Neuronal stem cell (in vitro differentiated cells): ENCODE data around the gene PTPRO.

Experiments
- DNase-seq: peaks from one replicate; pipeline ENCODE4 v3.0.0-alpha.2; 2013; ENCODE audit warnings: low spot score
- H2AFZ ChIP-seq: one replicate; pipeline ENCODE4 v1.6.1; 2013; ENCODE audit warnings: mild to moderate bottlenecking, low read length, inconsistent platforms
- H2AK5ac ChIP-seq: 2 replicates; pipeline ENCODE4 v1.6.1; 2013; ENCODE audit warnings: low read depth, mild to moderate bottlenecking, inconsistent platforms, low read length, moderate library complexity, mixed read lengths
- H2BK120ac ChIP-seq: 2 replicates; pipeline ENCODE4 v1.6.1; 2013; ENCODE audit warnings: low read depth, mild to moderate bottlenecking, inconsistent platforms, low read length, moderate library complexity, mixed read lengths
- H2BK12ac ChIP-seq: one replicate; pipeline ENCODE4 v1.6.1; 2013; ENCODE audit warnings: low read length, inconsistent platforms
- H2BK15ac ChIP-seq: 2 replicates; pipeline ENCODE4 v1.6.1; 2013; ENCODE audit warnings: mild to moderate bottlenecking, low read length, inconsistent platforms, mixed read lengths
- H2BK5ac ChIP-seq: one replicate; pipeline ENCODE4 v1.6.1; 2013; ENCODE audit warnings: inconsistent platforms, mild to moderate bottlenecking, low read length, moderate library complexity
- H3K14ac ChIP-seq: one replicate; pipeline ENCODE4 v1.6.1; 2013; ENCODE audit warnings: low read length, inconsistent platforms
- H3K18ac ChIP-seq: 2 replicates; pipeline ENCODE4 v1.6.1; 2013; ENCODE audit warnings: low read length, inconsistent platforms
- H3K23ac ChIP-seq: 2 replicates; pipeline ENCODE4 v1.6.1; 2013; ENCODE audit warnings: low read depth, mild to moderate bottlenecking, mixed read lengths, low read length, inconsistent platforms; ENCODE audit not compliant: poor library complexity
- H3K27ac ChIP-seq: replicated peaks from 3 replicates; pipeline ENCODE4 v1.5.1; 2013; ENCODE audit warnings: low read length, inconsistent platforms
- H3K27me3 ChIP-seq, 3 experiments: 2 replicates each; pipeline ENCODE4 v1.6.1; 2013; ENCODE audit warnings: low read length in 3 of 3, mild to moderate bottlenecking in 2 of 3, inconsistent platforms in 1 of 3, low read depth in 1 of 3, mixed read lengths in 1 of 3, moderate library complexity in 1 of 3; ENCODE audit not compliant: control insufficient read depth in 3 of 3, insufficient read depth in 3 of 3
- H3K36me3 ChIP-seq, 2 donors: replicated peaks in 1 of 2; 2 replicates each; pipeline ENCODE4 v1.6.1; 2013; ENCODE audit warnings: low read length in 2 of 2; ENCODE audit not compliant: control insufficient read depth in 2 of 2, insufficient read depth in 2 of 2
- H3K4ac ChIP-seq: 2 replicates; pipeline ENCODE4 v1.6.1; 2013; ENCODE audit warnings: inconsistent platforms, mild to moderate bottlenecking, low read length, moderate library complexity
- H3K4me1 ChIP-seq, 2 donors: 1 replicate in 1 of 2; 2 replicates in 1 of 2; pipeline ENCODE4 v1.6.1; 2013; ENCODE audit warnings: low read length in 2 of 2, low read depth in 1 of 2; ENCODE audit not compliant: control insufficient read depth in 2 of 2, insufficient read depth in 1 of 2
- H3K4me2 ChIP-seq: one replicate; pipeline ENCODE4 v1.6.1; 2013; ENCODE audit warnings: mild to moderate bottlenecking, low read length, inconsistent platforms; ENCODE audit not compliant: insufficient read depth, poor library complexity, severe bottlenecking
- H3K4me3 ChIP-seq, 2 donors: 2 replicates each; pipeline ENCODE4 v1.5.1; 2013; ENCODE audit warnings: low read length in 2 of 2, mild to moderate bottlenecking in 2 of 2, inconsistent platforms in 1 of 2, moderate library complexity in 1 of 2
- H3K79me1 ChIP-seq: one replicate; pipeline ENCODE4 v1.6.1; 2013; ENCODE audit warnings: low read depth, mild to moderate bottlenecking, inconsistent platforms, low read length, moderate library complexity
- H3K9ac ChIP-seq: one replicate; pipeline ENCODE4 v1.6.1; 2013; ENCODE audit warnings: mild to moderate bottlenecking, low read depth, low read length, inconsistent platforms; ENCODE audit not compliant: poor library complexity
- H3K9me3 ChIP-seq, 2 donors: replicated peaks in 1 of 2; 2 replicates each; pipeline versions ENCODE3 to v1.6.1; 2013; ENCODE audit warnings: low read length in 2 of 2, mild to moderate bottlenecking in 2 of 2, inconsistent platforms in 1 of 2, low read depth in 1 of 2, mixed read lengths in 1 of 2, moderate library complexity in 1 of 2; ENCODE audit not compliant: control insufficient read depth in 2 of 2, insufficient read depth in 1 of 2
- H4K8ac ChIP-seq: one replicate; pipeline ENCODE4 v1.6.1; 2013; ENCODE audit warnings: low read depth, mild to moderate bottlenecking, inconsistent platforms, low read length, moderate library complexity
- H4K91ac ChIP-seq: one replicate; pipeline ENCODE4 v1.6.1; 2013; ENCODE audit warnings: low read length, low read depth, mild to moderate bottlenecking, inconsistent platforms; ENCODE audit not compliant: poor library complexity
- WGBS, 2 donors: extraction: QIAGEN DNeasy Blood & Tissue Kit; methylation state at CpG; one replicate each; pipeline ENCODE4 v1.1.7; 2013; ENCODE audit warnings: missing lambda C conversion rate in 2 of 2, mixed read lengths in 1 of 2; ENCODE audit not compliant: insufficient read length in 2 of 2, insufficient replicate concordance in 1 of 2; ENCODE audit errors: extremely low coverage in 2 of 2; 5-methylcytosine and 5-hydroxymethylcytosine counted together

Gene PTPRO

DNA sequence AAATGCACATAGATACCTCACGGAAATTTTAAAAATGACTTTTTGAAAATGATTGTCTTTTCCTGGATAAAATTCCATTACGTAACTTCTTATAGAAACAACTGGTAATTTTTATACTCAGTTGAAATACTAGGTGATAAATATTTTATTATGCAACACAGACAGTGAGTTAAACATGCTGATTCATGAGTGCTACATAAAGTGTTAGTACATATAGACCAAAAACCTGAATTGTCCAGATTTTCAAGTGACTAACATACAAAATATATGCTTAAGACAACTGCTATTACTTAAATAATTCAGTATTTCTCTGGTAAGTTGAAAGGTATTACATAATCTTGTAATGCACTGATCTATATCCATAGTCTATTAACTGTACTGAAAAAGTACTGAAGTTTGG is 11.9 kb downstream of the PTPRO start:
- Histone ChIP-seq H2AK5ac (no peak overlapping the region), H4K8ac (no peak overlapping the region), H3K23ac (no peak overlapping the region), H2BK120ac (no peak overlapping the region), H3K27me3 (no peaks in the 10 kb centered on the region), H3K9me3 (no peaks in the 10 kb centered on the region), H2BK12ac (no peak overlapping the region), H3K36me3 (no peaks in the 10 kb centered on the region), H3K4me3 (no peak overlapping the region), H3K27ac (no peak overlapping the region), H3K4me1 (peaks cover 0 to 1% of the 10 kb centered on the region in 2 donors), H3K14ac (no peak overlapping the region), H2BK15ac (no peak overlapping the region), H2BK5ac (no peak overlapping the region), H2AFZ (no peak overlapping the region), H3K4ac (no peak overlapping the region), H3K79me1 (no peaks in the 10 kb centered on the region), H3K9ac (no peak overlapping the region), H3K4me2 (no peak overlapping the region), H3K18ac (no peak overlapping the region), H4K91ac (no peak overlapping the region)
- no CpG with 5 or more reads among the region's 2 CpGs for WGBS, 2 donors
- DNase-seq = no peak

DNA sequence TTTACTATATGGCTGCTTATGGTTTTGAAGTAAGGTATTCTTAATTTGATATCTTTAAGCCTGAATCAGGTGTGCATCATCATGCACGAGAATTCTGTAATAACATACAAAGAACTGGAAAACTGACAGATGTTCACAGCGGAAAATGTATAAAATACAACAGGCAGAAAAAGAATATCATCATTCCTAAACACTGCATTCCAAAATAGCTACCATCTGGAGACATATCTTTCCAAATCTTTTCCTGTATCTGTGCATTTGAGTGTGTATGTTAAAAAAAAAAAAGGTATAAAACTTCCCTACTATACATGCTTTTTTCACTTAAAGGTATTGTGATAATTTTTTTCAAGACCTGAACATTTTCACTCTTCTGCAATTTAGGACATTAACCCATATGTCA is 13.7 kb downstream of the PTPRO start:
- Histone ChIP-seq H3K36me3 (no peaks in the 10 kb centered on the region), H3K18ac (no peak overlapping the region), H3K4me2 (no peak overlapping the region), H2BK15ac (no peak overlapping the region), H2BK5ac (no peak overlapping the region), H3K23ac (no peak overlapping the region), H3K4me3 (no peak overlapping the region), H2BK120ac (no peak overlapping the region), H2AK5ac (no peak overlapping the region), H4K8ac (no peak overlapping the region), H3K4me1 (peaks cover 0 to 1% of the 10 kb centered on the region in 2 donors), H3K9me3 (no peaks in the 10 kb centered on the region), H3K14ac (no peak overlapping the region), H3K79me1 (no peaks in the 10 kb centered on the region), H2AFZ (no peak overlapping the region), H3K27me3 (no peaks in the 10 kb centered on the region), H3K4ac (no peak overlapping the region), H3K27ac (no peak overlapping the region), H3K9ac (no peak overlapping the region), H4K91ac (no peak overlapping the region), H2BK12ac (no peak overlapping the region)
- no CpG with 5 or more reads among the region's 2 CpGs for WGBS, 2 donors
- DNase-seq = no peak

DNA sequence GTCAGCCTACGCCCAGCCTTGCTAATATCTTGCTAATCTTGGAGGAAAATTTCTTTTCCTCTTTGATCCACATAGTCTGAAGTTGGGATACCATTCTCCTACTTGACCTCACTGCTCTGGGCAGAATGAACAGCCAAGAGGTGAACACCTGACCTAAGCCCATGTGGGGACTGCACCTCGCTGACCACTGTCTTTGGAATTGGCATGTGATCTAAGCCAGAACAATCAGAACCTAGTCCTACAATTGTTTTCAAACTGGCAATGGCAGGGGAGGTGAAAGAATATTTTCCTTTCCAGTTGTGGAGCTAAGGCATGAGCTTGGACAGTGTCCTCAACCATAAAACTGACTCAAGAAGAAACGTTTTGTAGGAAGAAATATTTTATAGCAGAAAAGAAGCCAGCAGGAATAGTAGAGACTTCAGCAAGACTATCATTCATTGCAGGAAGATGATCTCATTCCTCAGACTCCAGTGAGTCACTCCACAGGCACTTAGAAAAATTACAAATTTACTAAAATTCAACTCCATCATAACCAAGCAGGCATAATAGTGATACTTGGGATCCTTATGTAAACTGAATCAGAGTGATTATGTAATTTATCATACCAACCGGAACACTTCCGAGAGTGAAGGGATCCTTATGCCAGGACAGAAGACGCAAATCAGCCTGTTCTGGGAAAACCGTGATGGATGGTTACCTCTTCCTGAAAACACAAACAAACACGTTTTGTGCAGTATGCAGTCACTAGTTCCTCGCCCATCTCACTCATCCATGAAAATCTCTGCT is 14.7 kb downstream of the PTPRO start:
- Histone ChIP-seq H2AFZ (no peak overlapping the region), H2AK5ac (no peak overlapping the region), H2BK120ac (no peak overlapping the region), H4K8ac (peak overlapping the region; percentile 82), H3K4me3 (no peak overlapping the region), H3K4me1 (peaks cover 0 to 1% of the 10 kb centered on the region in 2 donors), H2BK5ac (no peak overlapping the region), H3K79me1 (no peaks in the 10 kb centered on the region), H2BK12ac (no peak overlapping the region), H3K36me3 (no peaks in the 10 kb centered on the region), H2BK15ac (no peak overlapping the region), H4K91ac (no peak overlapping the region), H3K9ac (no peak overlapping the region), H3K14ac (no peak overlapping the region), H3K27ac (no peak overlapping the region), H3K18ac (no peak overlapping the region), H3K23ac (no peak overlapping the region), H3K9me3 (no peaks in the 10 kb centered on the region), H3K4me2 (no peak overlapping the region), H3K27me3 (no peaks in the 10 kb centered on the region), H3K4ac (no peak overlapping the region)
- DNase-seq = no peak
- no CpG with 5 or more reads among the region's 9 CpGs for WGBS, 2 donors

DNA sequence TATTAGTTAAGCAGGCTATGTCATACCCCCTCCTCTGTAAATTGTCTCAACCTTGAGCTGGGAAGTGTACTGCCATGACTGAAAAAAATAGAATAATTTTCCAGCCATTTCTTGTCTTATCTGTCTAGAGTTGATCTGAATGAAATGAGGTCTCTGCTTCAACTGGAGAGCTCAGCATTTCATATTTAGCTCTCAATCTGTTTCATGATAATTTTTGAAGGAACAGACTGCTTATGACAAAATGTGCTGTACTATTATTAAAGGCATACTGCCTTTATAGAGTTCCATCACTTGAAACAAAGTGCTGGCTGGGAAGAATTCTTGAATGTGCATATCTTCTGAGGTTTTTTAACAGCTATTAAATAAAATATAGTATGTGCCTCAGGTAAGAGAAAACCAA is 19.1 kb downstream of the PTPRO start:
- Histone ChIP-seq H3K79me1 (no peaks in the 10 kb centered on the region), H3K27me3 (no peaks in the 10 kb centered on the region), H3K14ac (no peak overlapping the region), H2BK5ac (no peak overlapping the region), H4K91ac (no peak overlapping the region), H3K4me1 (peaks cover 0 to 1% of the 10 kb centered on the region in 2 donors), H2AFZ (no peak overlapping the region), H2AK5ac (no peak overlapping the region), H3K18ac (no peak overlapping the region), H3K4me2 (no peak overlapping the region), H3K23ac (no peak overlapping the region), H3K4ac (no peak overlapping the region), H3K36me3 (no peaks in the 10 kb centered on the region), H2BK15ac (no peak overlapping the region), H2BK12ac (no peak overlapping the region), H3K9me3 (no peaks in the 10 kb centered on the region), H3K27ac (no peak overlapping the region), H2BK120ac (no peak overlapping the region), H4K8ac (no peak overlapping the region), H3K4me3 (no peak overlapping the region), H3K9ac (no peak overlapping the region)
- no peak for DNase-seq
